Measurements from ENCODE around the gene DGCR2. TPM values are rescaled to one million over a fixed set of nuclear protein-coding genes. Genes with fewer than 3 reads are reported as not detected.

The DGCR2 gene
- total and polyA plus RNA-seq, 2 of the 8 experiments (the other 6 are each of a cell fraction or from before 2014, with no cell fraction given), result 42.3 to 62.2 TPM

- Histone ChIP-seq H3K79me2 (ENCODE audit: control insufficient read depth in 1 of 2, insufficient read depth in 2 of 2, low read length in 2 of 2) (peaks cover 0 to 10% of the 10 kb centered on the region in 2 experiments; a peak in 2 of 4 replicates), H4K20me1 (replicated peaks in 1 of 2; ENCODE audit: control insufficient read depth in 1 of 2, insufficient read depth in 2 of 2, low read length in 2 of 2) (peaks cover 2 to 3% of the 10 kb centered on the region in 2 experiments), H2BK12ac (ENCODE audit: low read depth, low read length) (no peak overlapping the region), H3K4me3 (ENCODE audit: extremely low read depth in 1 of 4, insufficient read depth in 2 of 4, low read depth in 3 of 4, low read length in 4 of 4) (no peak overlapping the region), H3K4me2 (ENCODE audit: insufficient read depth in 1 of 2, low read depth in 2 of 2, low read length in 2 of 2) (no peak overlapping the region), H3K18ac (ENCODE audit: extremely low read depth, low read length) (no peak overlapping the region), H3K4ac (replicated peaks; ENCODE audit: insufficient read length, low read depth, low read length) (no peak overlapping the region), H2BK20ac (ENCODE audit: low read length) (no peak overlapping the region), H3K9me3 (ENCODE audit: insufficient read depth in 2 of 2, low read depth in 1 of 2, low read length in 1 of 2) (no peaks in the 10 kb centered on the region), H4K8ac (ENCODE audit: extremely low read depth, insufficient read depth, low read length) (no peak overlapping the region), H3K23me2 (ENCODE audit: low read depth, low read length) (peaks cover 5% of the 10 kb centered on the region; the same call in 1 of the 2 replicates), H3K23ac (ENCODE audit: insufficient read length) (no peak overlapping the region), H3K79me1 (ENCODE audit: low read depth, low read length) (no peaks in the 10 kb centered on the region; the same call in 1 of the 2 replicates), H2BK15ac (ENCODE audit: low read length) (no peak overlapping the region), H3K36me3 (ENCODE audit: control insufficient read depth in 2 of 4, insufficient read depth in 4 of 4, low read length in 3 of 4) (peaks cover 8 to 27% (median 23%) of the 10 kb centered on the region in 4 experiments; a peak in 6 of 8 replicates), H2BK120ac (replicated peaks; ENCODE audit: low read depth, low read length) (no peak overlapping the region), H4K91ac (replicated peaks; ENCODE audit: insufficient read length, low read length) (no peak overlapping the region), H3K56ac (replicated peaks; ENCODE audit: insufficient read length, low read depth, low read length) (no peak overlapping the region), H2AFZ (ENCODE audit: low read length) (no peak overlapping the region), H3K4me1 (replicated peaks in 1 of 4; ENCODE audit: control insufficient read depth in 3 of 4, insufficient read depth in 4 of 4, low read length in 3 of 4) (peaks cover 0 to 10% (median 3%) of the 10 kb centered on the region in 4 experiments; a peak in 5 of 7 replicates), H3K27me3 (replicated peaks in 1 of 4; ENCODE audit: control insufficient read depth in 3 of 4, extremely low read depth in 1 of 4, insufficient read depth in 3 of 4, low read length in 3 of 4) (peaks cover 1 to 13% (median 7%) of the 10 kb centered on the region in 4 experiments; a peak in 6 of 7 replicates), H4K5ac (ENCODE audit: insufficient read length, low read depth, low read length) (no peak overlapping the region), H2BK5ac (ENCODE audit: low read depth, low read length) (no peak overlapping the region), H3K9ac (replicated peaks in 1 of 4; ENCODE audit: extremely low read depth in 1 of 4, low read depth in 3 of 4, low read length in 3 of 4) (no peak overlapping the region), H2AK5ac (ENCODE audit: low read depth, low read length) (no peak overlapping the region), H3K14ac (ENCODE audit: insufficient read length) (no peak overlapping the region), H3K27ac (ENCODE audit: low read depth, low read length) (no peak overlapping the region)
- FAIRE-seq (no peak), DNase-seq (ENCODE audit: low read depth in 1 of 2, low spot score in 2 of 2) (no peak)
- TF ChIP-seq JUN (IDR thresholded peaks at IDR 0.05; ENCODE audit: low read depth, low read length), result no peak
- TF ChIP-seq ATF2 (IDR thresholded peaks at IDR 0.05; ENCODE audit: low read length), result no peak
- TF ChIP-seq CHD2 (IDR thresholded peaks at IDR 0.05; ENCODE audit: low read length), result no peak
- TF ChIP-seq KDM5A (IDR thresholded peaks at IDR 0.05; ENCODE audit: low read length), result no peak
- ChIA-PET CTCF (ENCODE audit: partially characterized antibody) (interaction anchor here (1.2 to 1.3 kb wide), 2 partner anchors 10 to 16 kb away, joined by 3 to 4 read pairs; partner anchors contain the start of gene TSSK2), POLR2A (ENCODE audit: partially characterized antibody) (interaction anchor here (1.4 to 3.4 kb wide), 2 partner anchors 9 to 20 kb away, joined by 4 to 24 read pairs; partner anchors contain the start of genes DGCR2 and TSSK2)
- WGBS, 2 experiments (ENCODE audit: extremely low coverage in 1 of 2, insufficient coverage in 1 of 2, insufficient read length in 1 of 2, insufficient replicate concordance in 2 of 2, low coverage in 1 of 2, low lambda C conversion rate in 2 of 2, missing lambda C conversion rate in 1 of 2), result 97% methylated on average over 8 of the region's 9 CpGs; no CpG with 5 or more reads in 1 of the 2 experiments
These were observed 20.2 kb upstream of the DGCR2 start for GRCh38 chr22:19142394-19142793.

All from H1 (cell line).